A673 (cell line): ENCODE measurements around the gene NQO2.

ENCODE experiments used
- CTCF ChIP-seq: fragments of 300-800, 200-600 bp; sonication (generic); conservative IDR thresholded peaks from 2 replicates; pipeline ENCODE4 v1.5.1; 2017; ENCODE audit warnings: low read depth, mild to moderate bottlenecking, antibody characterized with exemption, low read length, moderate library complexity, mixed read lengths
- EZH2 ChIP-seq: fragments of 200-600 bp; sonication (generic); IDR thresholded peaks from 2 replicates; pipeline ENCODE4 v1.6.1; 2017; ENCODE audit warnings: borderline replicate concordance, low read depth, mild to moderate bottlenecking, mixed read lengths, antibody characterized with exemption, low read length; ENCODE audit not compliant: poor library complexity, severe bottlenecking

- TF ChIP-seq CTCF = no peak
- TF ChIP-seq EZH2 = no peak
Measured at GRCh38 chr6:3015144-3015543, 15.4 kb downstream of the NQO2 start.
